LNCaP clone FGC (cell line): ENCODE data around the gene NHS.

ENCODE experiments used
- DNase-seq: peaks from one replicate; pipeline ENCODE4 v3.0.0-alpha.2; 2011; ENCODE audit warnings: low read depth
- H3K4me3 ChIP-seq: 2 replicates; pipeline ENCODE4 v1.5.1; 2011; ENCODE audit warnings: mild to moderate bottlenecking, low read depth, low read length, control low read depth
- TF ChIP-seq, protein P1 (sequence below): IDR thresholded peaks from 2 replicates; pipeline ENCODE4 v1.5.1; 2012; ENCODE audit warnings: mild to moderate bottlenecking; ENCODE audit not compliant: control insufficient read depth, insufficient read depth; ENCODE audit errors: extremely low read depth

NHS gene

GRCh38 chrX:17529151-17529745, 154.2 kb downstream of the NHS start:
- TF ChIP-seq, protein P1, sequence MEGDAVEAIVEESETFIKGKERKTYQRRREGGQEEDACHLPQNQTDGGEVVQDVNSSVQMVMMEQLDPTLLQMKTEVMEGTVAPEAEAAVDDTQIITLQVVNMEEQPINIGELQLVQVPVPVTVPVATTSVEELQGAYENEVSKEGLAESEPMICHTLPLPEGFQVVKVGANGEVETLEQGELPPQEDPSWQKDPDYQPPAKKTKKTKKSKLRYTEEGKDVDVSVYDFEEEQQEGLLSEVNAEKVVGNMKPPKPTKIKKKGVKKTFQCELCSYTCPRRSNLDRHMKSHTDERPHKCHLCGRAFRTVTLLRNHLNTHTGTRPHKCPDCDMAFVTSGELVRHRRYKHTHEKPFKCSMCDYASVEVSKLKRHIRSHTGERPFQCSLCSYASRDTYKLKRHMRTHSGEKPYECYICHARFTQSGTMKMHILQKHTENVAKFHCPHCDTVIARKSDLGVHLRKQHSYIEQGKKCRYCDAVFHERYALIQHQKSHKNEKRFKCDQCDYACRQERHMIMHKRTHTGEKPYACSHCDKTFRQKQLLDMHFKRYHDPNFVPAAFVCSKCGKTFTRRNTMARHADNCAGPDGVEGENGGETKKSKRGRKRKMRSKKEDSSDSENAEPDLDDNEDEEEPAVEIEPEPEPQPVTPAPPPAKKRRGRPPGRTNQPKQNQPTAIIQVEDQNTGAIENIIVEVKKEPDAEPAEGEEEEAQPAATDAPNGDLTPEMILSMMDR, result no peak

GRCh38 chrX:17531500-17531899, 156.5 kb downstream of the NHS start:
- H3K4me3 ChIP-seq, result no peak overlapping the region
- DNase-seq, result no peak
- TF ChIP-seq, protein P1, result no peak

More at GRCh38 chrX:17529151-17529745, 154.2 kb downstream of the NHS start:
- H3K4me3 ChIP-seq, result no peak overlapping the region
- no peak for DNase-seq

GRCh38 chrX:17535229-17535628, 160.2 kb downstream of the NHS start:
- TF ChIP-seq, protein P1, result peak; percentile 31; the same call in 1 of the 2 replicates
- no peak for DNase-seq
- no peak overlapping the region for H3K4me3 ChIP-seq

DNA sequence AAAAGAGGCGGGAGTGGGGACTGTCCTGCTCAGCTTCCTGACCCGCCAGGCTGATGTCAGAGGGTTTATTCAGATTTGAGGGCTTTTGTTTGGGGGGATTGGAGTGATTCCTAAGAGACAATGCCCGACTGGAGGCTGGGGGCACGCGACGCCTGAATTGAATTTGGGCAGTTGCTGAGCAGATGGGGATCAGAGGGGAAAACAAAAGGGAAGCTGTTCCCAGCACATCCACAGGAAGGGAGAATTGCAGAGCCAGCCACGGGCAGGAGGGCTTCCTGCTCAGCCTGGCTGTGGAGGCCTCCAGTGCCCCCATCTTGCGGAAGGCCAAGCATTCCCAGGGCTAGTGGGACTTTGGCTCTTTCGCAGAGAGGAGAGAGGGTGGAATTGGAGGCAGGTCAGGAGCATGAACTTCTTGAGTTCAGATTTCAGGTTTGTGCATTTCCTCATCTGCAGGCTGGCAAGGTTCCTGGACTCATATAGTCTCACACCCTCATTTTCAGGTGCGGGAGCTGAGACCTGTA, 162.8 kb downstream of the NHS start:
- no peak overlapping the region for H3K4me3 ChIP-seq
- no peak for DNase-seq
- TF ChIP-seq, protein P1, result no peak

DNA sequence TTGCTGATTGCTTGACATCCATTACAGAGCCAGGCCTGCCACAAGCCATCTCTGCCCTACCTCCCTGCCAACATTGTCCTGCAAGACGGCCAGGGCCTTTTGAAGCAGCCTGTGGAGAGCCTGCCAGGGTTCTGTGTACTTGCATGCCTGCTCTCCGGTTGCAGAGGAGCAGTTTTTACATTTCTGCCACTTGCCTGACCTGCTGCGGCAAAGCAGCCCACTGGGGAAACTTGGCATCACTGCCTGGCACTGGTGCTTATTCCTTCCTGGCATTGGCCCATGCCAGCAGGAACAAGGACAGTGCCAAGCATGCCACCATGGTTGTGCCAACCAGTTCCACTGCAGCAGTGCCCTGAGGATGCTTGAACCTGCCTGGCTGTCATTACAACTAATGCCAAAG, 167.1 kb downstream of the NHS start:
- TF ChIP-seq, protein P1, result no peak
- DNase-seq, result no peak

DNA sequence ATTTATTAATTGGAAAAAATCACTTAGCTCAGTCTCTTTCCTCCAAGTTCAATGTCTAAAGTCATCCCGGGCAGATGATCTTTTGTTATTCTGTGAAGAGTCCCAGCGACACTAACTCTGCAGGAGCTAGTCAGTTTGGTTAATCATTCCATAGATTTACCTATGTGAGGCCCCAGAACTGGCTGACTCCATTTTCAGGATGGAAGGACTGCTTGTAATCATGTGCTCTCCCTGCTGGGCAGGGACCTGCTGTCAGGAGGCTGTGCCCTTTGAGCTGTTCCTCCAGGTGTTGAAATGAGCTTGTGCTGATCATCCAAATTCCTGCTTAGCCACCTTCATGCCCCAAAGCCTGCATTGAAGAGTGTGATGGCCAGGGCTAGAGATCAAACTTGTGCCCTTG, 169.8 kb downstream of the NHS start:
- no peak overlapping the region for H3K4me3 ChIP-seq
- TF ChIP-seq, protein P1, result no peak
- no peak for DNase-seq

More for the DNA sequence above, 167.1 kb downstream of the NHS start:
- no peak overlapping the region for H3K4me3 ChIP-seq

GRCh38 chrX:17546356-17546755, 171.4 kb downstream of the NHS start:
- no peak overlapping the region for H3K4me3 ChIP-seq
- TF ChIP-seq, protein P1, result no peak
- no peak for DNase-seq
